GM12878 (cell line): ENCODE data around the gene TOMM20.

Experiments
- CTCF ChIP-seq, 3 experiments: IDR thresholded peaks in 2 of 3; conservative IDR thresholded peaks in 1 of 3; 2 replicates each; pipeline ENCODE4 v1.5.1; 2011; ENCODE audit warnings: low read depth in 3 of 3, low read length in 3 of 3, mild to moderate bottlenecking in 3 of 3, control low read depth in 2 of 3, moderate library complexity in 2 of 3, inconsistent platforms in 1 of 3, mixed read lengths in 1 of 3; ENCODE audit not compliant: control insufficient read depth in 2 of 3, insufficient read depth in 1 of 3; ENCODE audit errors: extremely low read depth in 1 of 3
- EP300 ChIP-seq, 2 experiments: fragments of 150-350 bp in 1 of 2; IDR thresholded peaks; 2 replicates each; pipeline ENCODE4 v1.6.1; 2011 to 2012; ENCODE audit warnings: low read depth in 2 of 2, low read length in 2 of 2, borderline replicate concordance in 1 of 2, improper control_type of control experiment in 1 of 2, inconsistent platforms in 1 of 2; ENCODE audit not compliant: control insufficient read depth in 1 of 2
- FOS ChIP-seq: IDR thresholded peaks from 3 replicates; pipeline ENCODE4 v1.6.1; 2011; ENCODE audit warnings: borderline replicate concordance; ENCODE audit not compliant: insufficient read length; ENCODE audit errors: extremely low read depth
- LARP7 ChIP-seq: fragments of 450-650 bp; IDR thresholded peaks from 2 replicates; pipeline ENCODE4 v1.6.1; 2017; ENCODE audit warnings: mild to moderate bottlenecking
- POLR2AphosphoS5 ChIP-seq: IDR thresholded peaks from 2 replicates; pipeline ENCODE4 v1.6.1; 2011; ENCODE audit warnings: mild to moderate bottlenecking, low read length, inconsistent platforms
- ZBTB11 ChIP-seq: fragments of 450-650 bp; formaldehyde crosslinking; IDR thresholded peaks from 2 replicates; pipeline ENCODE4 v1.5.0; 2022; ENCODE audit warnings: mild to moderate bottlenecking, missing genetic modification characterization

GRCh38 chr1:235147269-235147668, 18.6 kb upstream of the TOMM20 start:
- TF ChIP-seq CTCF (IDR thresholded peaks at IDR 0.05 in 2 of 3, conservative IDR thresholded peaks at IDR 0.05 in 1 of 3; ENCODE audit: control insufficient read depth in 2 of 3, extremely low read depth in 1 of 3, insufficient read depth in 1 of 3, low read depth in 3 of 3, low read length in 3 of 3) (no peak), LARP7 (no peak), ZBTB11 (CRISPR knock-in tag) (no peak), POLR2AphosphoS5 (no peak), EP300 (IDR thresholded peaks at IDR 0.05; ENCODE audit: borderline replicate concordance in 1 of 2, control insufficient read depth in 1 of 2, low read depth in 2 of 2, low read length in 2 of 2) (no peak; a peak in 1 of 4 replicates), FOS (no peak)
